ENCODE measurements around the gene LGR5.

Gene LGR5, protein sequence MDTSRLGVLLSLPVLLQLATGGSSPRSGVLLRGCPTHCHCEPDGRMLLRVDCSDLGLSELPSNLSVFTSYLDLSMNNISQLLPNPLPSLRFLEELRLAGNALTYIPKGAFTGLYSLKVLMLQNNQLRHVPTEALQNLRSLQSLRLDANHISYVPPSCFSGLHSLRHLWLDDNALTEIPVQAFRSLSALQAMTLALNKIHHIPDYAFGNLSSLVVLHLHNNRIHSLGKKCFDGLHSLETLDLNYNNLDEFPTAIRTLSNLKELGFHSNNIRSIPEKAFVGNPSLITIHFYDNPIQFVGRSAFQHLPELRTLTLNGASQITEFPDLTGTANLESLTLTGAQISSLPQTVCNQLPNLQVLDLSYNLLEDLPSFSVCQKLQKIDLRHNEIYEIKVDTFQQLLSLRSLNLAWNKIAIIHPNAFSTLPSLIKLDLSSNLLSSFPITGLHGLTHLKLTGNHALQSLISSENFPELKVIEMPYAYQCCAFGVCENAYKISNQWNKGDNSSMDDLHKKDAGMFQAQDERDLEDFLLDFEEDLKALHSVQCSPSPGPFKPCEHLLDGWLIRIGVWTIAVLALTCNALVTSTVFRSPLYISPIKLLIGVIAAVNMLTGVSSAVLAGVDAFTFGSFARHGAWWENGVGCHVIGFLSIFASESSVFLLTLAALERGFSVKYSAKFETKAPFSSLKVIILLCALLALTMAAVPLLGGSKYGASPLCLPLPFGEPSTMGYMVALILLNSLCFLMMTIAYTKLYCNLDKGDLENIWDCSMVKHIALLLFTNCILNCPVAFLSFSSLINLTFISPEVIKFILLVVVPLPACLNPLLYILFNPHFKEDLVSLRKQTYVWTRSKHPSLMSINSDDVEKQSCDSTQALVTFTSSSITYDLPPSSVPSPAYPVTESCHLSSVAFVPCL

GRCh38 chr12:71439613-71440344 lies at the start of gene LGR5:
Gene LGR5, plus strand, starts transcription at chr12:71439798. Its CDS starts 283 bp downstream, at chr12:71440081.
- DNase-seq = no peak

DNA sequence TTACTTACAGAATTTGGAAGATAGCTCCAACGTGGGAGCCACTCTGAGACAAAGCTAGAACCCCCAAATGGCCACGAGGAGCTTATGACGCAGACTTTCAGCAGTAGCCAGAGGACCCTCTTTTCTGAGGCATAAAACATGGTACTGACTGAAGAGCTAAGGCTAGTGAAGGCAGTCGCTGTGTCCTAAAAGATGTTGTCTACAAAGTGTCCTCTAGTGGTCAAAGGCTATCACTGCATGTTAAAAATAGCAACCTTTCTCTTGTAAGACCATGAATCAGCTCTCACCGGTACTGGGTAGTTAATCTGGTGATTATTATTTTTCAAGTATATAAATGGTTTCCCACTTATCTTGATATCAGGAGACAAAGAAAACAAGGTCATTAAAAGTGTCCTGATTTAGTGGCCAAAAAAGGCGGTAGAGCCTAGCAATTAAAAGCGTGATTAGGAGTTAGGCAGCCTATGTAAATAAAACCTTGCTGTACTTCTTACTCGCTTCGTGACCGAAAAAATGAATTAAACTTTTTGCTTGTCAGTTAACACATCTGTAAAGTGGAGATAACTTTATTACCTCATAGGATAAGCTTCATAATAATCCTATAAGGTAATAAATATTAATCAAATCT lies 47.0 kb upstream of the LGR5 start:
- DNase-seq = no peak

- no peak for DNase-seq
These were observed 46.0 kb upstream of the LGR5 start for GRCh38 chr12:71393625-71394024.

DNA sequence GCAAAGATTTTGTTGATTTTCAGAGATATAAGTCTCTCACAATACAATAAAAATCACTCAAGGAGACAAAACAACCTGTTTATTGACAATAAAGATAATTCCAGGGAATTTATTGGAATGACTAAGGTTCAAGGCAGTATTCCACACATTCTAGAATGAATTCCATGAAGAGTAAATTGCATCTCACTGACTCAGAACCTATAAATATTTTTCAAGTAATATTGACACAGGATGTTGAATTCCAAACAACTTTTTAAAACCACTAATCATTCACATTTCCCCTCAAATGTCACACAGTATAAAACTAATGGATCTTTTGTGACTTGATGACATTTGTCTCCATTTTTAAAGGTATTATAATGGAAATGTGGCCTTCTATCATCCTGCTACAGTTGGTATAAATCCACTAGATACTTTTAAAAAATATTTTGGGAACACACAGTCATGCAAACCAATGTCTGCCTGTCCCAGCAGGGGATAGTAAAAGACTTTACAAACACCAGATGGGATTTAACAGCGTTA lies 42.1 kb upstream of the LGR5 start:
- no peak for DNase-seq

GRCh38 chr12:71399197-71399596 lies 40.4 kb upstream of the LGR5 start:
- no peak for DNase-seq

DNA sequence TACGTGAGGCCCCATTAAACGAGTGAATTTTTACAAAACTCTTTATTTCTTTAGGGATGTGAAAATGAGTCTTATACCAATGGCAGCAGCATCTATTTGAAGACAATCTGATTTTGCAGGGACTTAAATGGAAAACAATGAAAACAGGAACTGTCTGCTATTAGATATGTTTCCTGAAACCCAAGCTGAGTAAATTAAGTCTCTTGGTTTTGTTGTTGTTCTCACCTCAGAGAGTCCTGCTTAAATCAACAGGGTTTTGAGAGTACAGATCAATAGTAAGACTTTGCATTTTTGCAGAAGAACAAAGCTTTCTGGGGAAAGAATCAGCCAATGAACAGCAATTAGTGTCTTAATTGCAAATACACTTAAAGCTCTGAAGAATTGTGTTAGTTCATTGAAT lies 39.1 kb upstream of the LGR5 start:
- no peak for DNase-seq

DNA sequence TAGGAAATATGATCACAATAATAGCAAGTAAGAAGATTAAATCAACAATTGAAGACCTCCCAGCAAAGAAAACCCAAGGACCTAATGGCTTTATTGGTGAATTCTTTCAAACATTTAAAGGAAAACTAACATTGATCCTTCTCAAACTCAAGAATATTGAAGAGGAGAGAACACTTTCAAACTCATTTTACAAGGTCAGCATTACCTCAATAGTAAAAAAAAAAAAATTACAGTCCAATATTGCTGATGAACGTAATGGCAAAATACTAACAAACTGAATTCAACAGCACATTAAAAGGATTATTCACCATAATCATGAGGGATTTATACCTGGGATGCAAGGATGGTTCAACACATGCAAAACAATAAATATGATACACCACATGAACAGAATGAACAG lies 33.7 kb upstream of the LGR5 start:
- no peak for DNase-seq

GRCh38 chr12:71407732-71408131 lies 31.9 kb upstream of the LGR5 start:
- no peak for DNase-seq

GRCh38 chr12:71410844-71411243 lies 28.8 kb upstream of the LGR5 start:
- DNase-seq = no peak

DNA sequence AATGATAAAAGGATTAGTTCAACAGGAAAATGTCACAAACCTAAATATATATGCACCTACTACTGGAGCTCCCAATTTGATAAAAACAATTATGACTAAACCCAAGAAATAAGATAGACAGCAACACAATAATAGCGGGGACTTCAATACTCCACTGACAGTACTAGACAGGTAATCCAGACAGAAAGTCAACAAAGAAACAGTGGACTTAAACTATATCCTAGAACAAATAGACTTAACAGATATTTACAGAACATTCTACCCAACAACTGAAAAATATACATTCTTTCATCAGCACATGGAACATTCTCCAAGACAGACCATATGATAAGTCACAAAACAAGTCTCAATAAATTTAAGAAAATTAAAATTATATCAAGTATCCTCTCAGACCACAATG lies 28.0 kb upstream of the LGR5 start:
- DNase-seq = no peak

DNA sequence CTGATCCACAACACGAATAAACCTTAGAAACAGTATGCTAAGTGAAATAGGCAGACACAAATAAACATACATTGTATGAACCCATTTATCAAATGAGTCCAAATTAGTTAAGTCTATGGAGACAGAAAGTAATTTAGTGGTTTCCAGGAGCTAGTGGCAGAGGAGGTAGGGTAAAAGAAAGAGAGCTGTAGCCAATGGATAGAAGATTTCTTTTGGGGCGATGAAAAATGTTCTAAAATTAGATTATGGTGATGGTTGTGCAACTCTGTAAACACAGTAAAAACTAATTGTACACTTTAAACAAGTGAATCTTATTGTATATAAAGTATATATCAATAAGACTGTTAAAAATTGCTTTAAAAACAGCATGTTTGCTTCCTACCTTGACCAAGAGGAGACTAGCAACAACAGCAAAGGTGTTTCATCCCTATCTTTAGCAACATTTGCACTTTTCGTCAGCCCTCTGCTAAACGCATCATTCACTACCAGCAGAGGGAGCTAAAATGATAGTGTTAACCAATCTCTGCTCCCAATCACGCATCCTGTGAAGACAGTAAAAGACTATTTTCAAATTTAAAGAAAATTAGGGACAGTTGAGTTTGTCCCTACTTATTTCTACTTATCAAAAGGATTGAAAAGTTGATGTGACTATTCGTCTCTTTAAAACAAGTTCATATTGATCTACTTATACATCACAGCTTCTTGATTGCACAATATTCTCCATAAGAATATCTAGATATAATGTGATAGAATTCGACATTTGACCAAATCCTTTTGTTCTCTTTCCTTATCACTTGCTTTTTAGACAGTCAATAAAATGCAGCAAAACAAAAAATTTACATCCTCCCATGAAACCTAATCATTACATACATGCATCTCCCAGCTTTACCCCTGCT lies 24.0 kb upstream of the LGR5 start:
- DNase-seq = no peak

- no peak for DNase-seq
These were observed 22.4 kb upstream of the LGR5 start for GRCh38 chr12:71417181-71417580.

GRCh38 chr12:71420775-71421406 lies 18.7 kb upstream of the LGR5 start:
- no peak for DNase-seq

DNA sequence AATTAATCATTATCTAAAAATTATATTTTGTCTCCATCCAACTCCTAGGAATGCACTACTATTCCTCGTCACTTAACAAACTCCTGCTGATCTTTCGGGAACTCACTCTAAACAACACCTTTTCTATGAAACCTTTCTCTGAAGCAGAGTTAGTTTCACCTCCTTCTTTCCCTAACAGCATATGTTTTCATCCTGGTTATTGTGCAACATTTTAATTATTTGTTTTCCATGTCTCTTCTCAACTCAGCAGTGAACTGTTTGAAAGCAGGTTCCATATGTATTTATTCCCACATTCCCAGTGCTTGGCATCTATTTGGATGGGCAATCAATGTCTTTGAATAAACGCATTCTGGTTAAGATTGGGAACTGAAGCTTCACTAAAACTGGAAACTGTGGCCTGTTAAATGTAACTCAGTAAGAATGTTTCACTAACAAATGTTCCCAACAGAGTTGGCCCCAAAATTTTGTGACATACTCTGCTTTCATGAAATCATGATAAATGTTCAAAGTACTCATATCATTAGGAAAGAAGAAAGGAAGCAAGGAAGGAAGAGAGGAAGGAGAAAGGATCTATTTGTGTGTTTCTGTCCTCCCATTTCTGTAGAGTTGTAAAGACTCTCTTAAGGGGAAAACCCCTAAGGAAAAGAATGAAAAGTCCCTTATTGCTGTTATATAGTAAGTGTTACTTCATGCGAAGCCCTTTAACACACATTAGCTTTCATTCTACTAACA lies 13.9 kb upstream of the LGR5 start:
- no peak for DNase-seq

DNA sequence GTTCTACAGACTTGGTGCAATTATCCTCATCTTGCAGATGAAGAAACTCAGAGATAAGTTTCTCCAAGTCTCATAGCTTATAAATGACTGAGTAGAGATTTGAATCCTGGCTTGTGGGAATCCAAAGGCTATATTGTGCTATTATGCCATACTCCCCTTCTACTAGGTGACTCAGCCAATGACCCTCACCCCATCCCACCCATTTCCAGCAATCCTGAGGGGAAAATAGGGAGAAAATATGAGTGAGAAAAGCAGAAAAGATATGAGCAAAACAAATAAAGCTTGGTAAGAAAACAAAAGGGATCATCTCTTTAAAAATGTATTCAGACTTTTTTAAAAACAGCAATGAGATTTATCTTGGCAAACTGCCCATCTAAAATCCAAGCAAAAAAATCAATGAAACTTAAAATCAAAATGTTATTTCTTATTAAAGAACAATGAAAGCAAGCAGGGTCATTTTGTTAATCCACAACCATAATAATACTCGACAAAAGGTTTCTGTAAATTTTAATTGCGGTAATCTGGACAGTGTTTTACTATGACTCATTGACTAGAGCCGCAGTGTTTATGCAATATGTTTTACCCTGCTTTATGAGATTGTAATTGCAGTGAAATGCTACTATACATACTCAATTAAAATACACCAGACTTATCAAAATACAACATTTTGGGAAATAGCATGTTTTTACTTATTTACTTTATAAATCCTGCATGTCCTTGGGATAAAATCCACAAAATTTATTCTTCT lies 13.1 kb upstream of the LGR5 start:
- no peak for DNase-seq

- DNase-seq = no peak
These were observed 8.8 kb upstream of the LGR5 start for GRCh38 chr12:71430756-71431155.

- no peak for DNase-seq
These were observed 7.6 kb upstream of the LGR5 start for GRCh38 chr12:71431991-71432390.

GRCh38 chr12:71432936-71433335 lies 6.7 kb upstream of the LGR5 start:
- DNase-seq = no peak

GRCh38 chr12:71436696-71437095 lies 2.9 kb upstream of the LGR5 start:
- no peak for DNase-seq

Data from stimulated activated CD4-positive, alpha-beta T cell treated with anti-CD3 and anti-CD28 coated beads, Interleukin-4, amount 100 ng/mL, for 4 hours (primary cell).